Naive B cell (primary cell): ENCODE data around the gene EIF3B. TPM values are rescaled to one million over a fixed set of nuclear protein-coding genes. Genes with fewer than 3 reads are reported as not detected.
"Not testable (repeated sequence)": the region's sequence is repeated elsewhere in the genome, so short reads cannot be mapped to it uniquely, and the experiment has no call there.

Experiments
- ATAC-seq, 2 donors: fragments of 150-1000 bp; cut with Tn5 transposase; 2 replicates each; pipeline ENCODE4 v1.10.0; 2021; ENCODE audit warnings: low read depth in 2 of 2, mild to moderate bottlenecking in 2 of 2, moderate library complexity in 2 of 2
- DNase-seq: peaks from one replicate; pipeline ENCODE4 v3.0.0; 2022
- H3K27ac Mint-ChIP-seq, 6 donors: one replicate each; pipeline ENCODE4 v1.8.0; 2020 to 2022; ENCODE audit warnings: mild to moderate bottlenecking in 6 of 6, mixed read lengths in 6 of 6, moderate library complexity in 5 of 6, inconsistent platforms in 2 of 6
- H3K27me3 Mint-ChIP-seq, 3 donors: one replicate each; pipeline ENCODE4 v1.8.0; 2021 to 2022; ENCODE audit warnings: mixed read lengths in 3 of 3, mild to moderate bottlenecking in 1 of 3
- H3K36me3 Mint-ChIP-seq, 2 donors: one replicate each; pipeline ENCODE4 v1.8.0; 2020 to 2022; ENCODE audit warnings: mixed read lengths in 2 of 2, inconsistent platforms in 1 of 2, mild to moderate bottlenecking in 1 of 2
- H3K4me1 Mint-ChIP-seq, 3 donors: one replicate each; pipeline ENCODE4 v1.8.0; 2020 to 2022; ENCODE audit warnings: mixed read lengths in 3 of 3, inconsistent platforms in 1 of 3, mild to moderate bottlenecking in 1 of 3, moderate library complexity in 1 of 3
- H3K4me3 Mint-ChIP-seq, 8 donors: one replicate each; pipeline ENCODE4 v1.8.0; 2020 to 2022; ENCODE audit warnings: mild to moderate bottlenecking in 8 of 8, mixed read lengths in 8 of 8, moderate library complexity in 8 of 8, inconsistent platforms in 2 of 8
- H3K9me3 Mint-ChIP-seq, 7 donors: one replicate each; pipeline ENCODE4 v1.8.0; 2020 to 2022; ENCODE audit warnings: mixed read lengths in 7 of 7, mild to moderate bottlenecking in 5 of 7, inconsistent platforms in 2 of 7, moderate library complexity in 1 of 7
- polyA plus RNA-seq, 6 donors: library from polyadenylated mRNA; unstranded; fragments of 300-500 nt; fragmentation: Illumina TruSeq; gene quantifications; one replicate each; pipeline ENCODE4 v1.2.3, GENCODE V29; 2021; ENCODE audit warnings: low read depth in 6 of 6

The EIF3B gene
- polyA plus RNA-seq, result 100 to 1,000 TPM in 3 of 6 donors, 10 to 100 TPM in 3; 69.6 to 123 (median 94.4) TPM

GRCh38 chr7:2354186-2354938, at the start of gene EIF3B:
TSS of gene EIF3B (plus strand) at chr7:2354827. CDS start at chr7:2354922, 95 bp downstream.
- Mint-ChIP-seq H3K27me3 (no peaks in the 10 kb centered on the region), H3K4me3 (peak within 1 kb of the TSS; percentile 92 to 97 (median 94)), H3K4me1 (peaks cover 15 to 44% (median 30%) of the 10 kb centered on the region in 3 donors), H3K9me3 (no peaks in the 10 kb centered on the region), H3K27ac (peak within 1 kb of the TSS; percentile 99 to 100 (median 100)), H3K36me3 (no peaks in the 10 kb centered on the region)
- peak; percentile 86 to 91 for ATAC-seq
- DNase-seq, result peak; percentile 92

GRCh38 chr7:2305258-2305657, 49.4 kb upstream of the EIF3B start:
- not testable (repeated sequence) for ATAC-seq
- Mint-ChIP-seq H3K4me1 (peaks cover 45 to 82% (median 60%) of the 10 kb centered on the region in 3 donors), H3K4me3 (peak overlapping the region in 5 of 8 donors; percentile 41 to 94 (median 60))

GRCh38 chr7:2306688-2307087, 47.9 kb upstream of the EIF3B start:
- H3K27ac Mint-ChIP-seq, result peak overlapping the region in 5 of 6 donors; percentile 72 to 99 (median 97)
- H3K36me3 Mint-ChIP-seq, result no peaks in the 10 kb centered on the region
- no peaks in the 10 kb centered on the region for H3K27me3 Mint-ChIP-seq
- no peaks in the 10 kb centered on the region for H3K9me3 Mint-ChIP-seq
- ATAC-seq (no peak), DNase-seq (no peak)
- H3K4me3 Mint-ChIP-seq, result peak overlapping the region in 7 of 8 donors; percentile 62 to 94 (median 80)
- peaks cover 36 to 82% (median 46%) of the 10 kb centered on the region in 3 donors for H3K4me1 Mint-ChIP-seq

More at GRCh38 chr7:2305258-2305657, 49.4 kb upstream of the EIF3B start:
- not testable (repeated sequence) for H3K9me3 Mint-ChIP-seq, H3K36me3 Mint-ChIP-seq, H3K27me3 Mint-ChIP-seq, DNase-seq
- H3K27ac Mint-ChIP-seq, result peak overlapping the region in 4 of 6 donors; percentile 63 to 79 (median 72)

GRCh38 chr7:2307690-2308107, 46.9 kb upstream of the EIF3B start:
- Mint-ChIP-seq H3K4me1 (peaks cover 41 to 84% (median 50%) of the 10 kb centered on the region in 3 donors), H3K36me3 (no peaks in the 10 kb centered on the region), H3K4me3 (peak overlapping the region; percentile 77 to 96 (median 88))

GRCh38 chr7:2309889-2310331, 44.7 kb upstream of the EIF3B start:
- Mint-ChIP-seq H3K4me3 (peak overlapping the region in 4 of 8 donors; percentile 9 to 75 (median 40)), H3K4me1 (peaks cover 43 to 82% (median 55%) of the 10 kb centered on the region in 3 donors), H3K9me3 (no peaks in the 10 kb centered on the region), H3K36me3 (no peaks in the 10 kb centered on the region), H3K27me3 (no peaks in the 10 kb centered on the region), H3K27ac (peak overlapping the region in 4 of 6 donors; percentile 44 to 99 (median 84))
- ATAC-seq (no peak), DNase-seq (no peak)

More at GRCh38 chr7:2307690-2308107, 46.9 kb upstream of the EIF3B start:
- Mint-ChIP-seq H3K27me3 (no peaks in the 10 kb centered on the region), H3K27ac (peak overlapping the region in 5 of 6 donors; percentile 86 to 99 (median 97)), H3K9me3 (no peaks in the 10 kb centered on the region)
- peak; percentile 81 for DNase-seq
- peak; percentile 80 to 89 for ATAC-seq

- ATAC-seq (peak in 1 of 2 donors; percentile 3), DNase-seq (no peak)
- no peaks in the 10 kb centered on the region for H3K36me3 Mint-ChIP-seq
- H3K27me3 Mint-ChIP-seq, result no peaks in the 10 kb centered on the region
- H3K27ac Mint-ChIP-seq, result peak overlapping the region in 5 of 6 donors; percentile 96 to 99 (median 98)
- peak overlapping the region in 6 of 8 donors; percentile 85 to 99 (median 96) for H3K4me3 Mint-ChIP-seq
- no peaks in the 10 kb centered on the region for H3K9me3 Mint-ChIP-seq
- peaks cover 29 to 58% (median 32%) of the 10 kb centered on the region in 3 donors for H3K4me1 Mint-ChIP-seq
These were observed 42.2 kb upstream of the EIF3B start for GRCh38 chr7:2312267-2312929.

- no peaks in the 10 kb centered on the region for H3K36me3 Mint-ChIP-seq
- no peaks in the 10 kb centered on the region for H3K9me3 Mint-ChIP-seq
- peaks cover 25 to 56% (median 28%) of the 10 kb centered on the region in 3 donors for H3K4me1 Mint-ChIP-seq
- H3K27ac Mint-ChIP-seq, result peak overlapping the region in 5 of 6 donors; percentile 99 to 100 (median 99)
- no peak for DNase-seq
- peak; percentile 0 for ATAC-seq
- no peaks in the 10 kb centered on the region for H3K27me3 Mint-ChIP-seq
- peak overlapping the region in 6 of 8 donors; percentile 96 to 99 (median 98) for H3K4me3 Mint-ChIP-seq
These were observed 41.0 kb upstream of the EIF3B start for GRCh38 chr7:2313450-2314208.

GRCh38 chr7:2314209-2314955, 40.2 kb upstream of the EIF3B start, which contains the start of gene SNX8:
TSS of gene SNX8 (minus strand) at chr7:2314441. CDS start at chr7:2314421, 20 bp downstream.
- no peaks in the 10 kb centered on the region for H3K9me3 Mint-ChIP-seq
- H3K27me3 Mint-ChIP-seq, result no peaks in the 10 kb centered on the region
- ATAC-seq, result peak; percentile 88 to 89
- no peaks in the 10 kb centered on the region for H3K36me3 Mint-ChIP-seq
- H3K27ac Mint-ChIP-seq, result peak within 1 kb of the TSS in 5 of 6 donors; percentile 99 to 100 (median 99)
- H3K4me1 Mint-ChIP-seq, result peaks cover 25 to 53% (median 28%) of the 10 kb centered on the region in 3 donors
- peak; percentile 97 for DNase-seq
- peak within 1 kb of the TSS in 6 of 8 donors; percentile 96 to 99 (median 98) for H3K4me3 Mint-ChIP-seq

GRCh38 chr7:2314956-2315530, 39.6 kb upstream of the EIF3B start:
- not testable (repeated sequence) for H3K4me3 Mint-ChIP-seq, DNase-seq, H3K27me3 Mint-ChIP-seq, ATAC-seq, H3K9me3 Mint-ChIP-seq, H3K36me3 Mint-ChIP-seq, H3K27ac Mint-ChIP-seq
- H3K4me1 Mint-ChIP-seq, result peaks cover 19 to 46% (median 24%) of the 10 kb centered on the region in 3 donors

- Mint-ChIP-seq H3K27ac (no peak overlapping the region), H3K9me3 (no peaks in the 10 kb centered on the region), H3K27me3 (no peaks in the 10 kb centered on the region), H3K4me1 (peaks cover 19 to 40% (median 23%) of the 10 kb centered on the region in 3 donors), H3K4me3 (no peak overlapping the region), H3K36me3 (no peaks in the 10 kb centered on the region)
- ATAC-seq (no peak), DNase-seq (no peak)
These were observed 38.8 kb upstream of the EIF3B start for GRCh38 chr7:2315787-2316186.

- Mint-ChIP-seq H3K36me3 (no peaks in the 10 kb centered on the region), H3K4me1 (peaks cover 19 to 33% (median 20%) of the 10 kb centered on the region in 3 donors), H3K27ac (no peak overlapping the region), H3K9me3 (no peaks in the 10 kb centered on the region), H3K27me3 (no peaks in the 10 kb centered on the region), H3K4me3 (no peak overlapping the region)
- DNase-seq, result no peak
- ATAC-seq, result no peak
These were observed 38.0 kb upstream of the EIF3B start for GRCh38 chr7:2316578-2316977.
